ENCODE data around the gene MRPS9.

DNA sequence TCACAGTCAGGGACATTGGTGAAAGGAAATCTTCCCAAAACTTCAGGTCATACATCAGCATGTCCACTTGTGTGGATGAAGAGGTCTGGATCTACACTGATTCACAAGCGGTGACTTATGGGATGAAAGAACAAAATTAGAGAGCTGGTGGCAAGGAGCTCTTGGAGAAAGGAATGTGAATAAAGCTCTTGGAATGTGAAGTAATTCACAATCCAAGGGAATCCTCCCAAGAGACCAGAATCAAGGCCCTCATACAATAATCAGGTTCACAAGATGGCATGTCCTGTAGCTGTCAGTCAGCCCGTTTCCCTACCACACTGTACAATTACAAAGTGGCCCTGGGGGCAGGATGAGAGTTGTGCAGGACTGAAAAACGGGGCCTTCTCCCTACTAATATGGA, 96.2 kb downstream of the MRPS9 start:
- TF ChIP-seq, protein P1, sequence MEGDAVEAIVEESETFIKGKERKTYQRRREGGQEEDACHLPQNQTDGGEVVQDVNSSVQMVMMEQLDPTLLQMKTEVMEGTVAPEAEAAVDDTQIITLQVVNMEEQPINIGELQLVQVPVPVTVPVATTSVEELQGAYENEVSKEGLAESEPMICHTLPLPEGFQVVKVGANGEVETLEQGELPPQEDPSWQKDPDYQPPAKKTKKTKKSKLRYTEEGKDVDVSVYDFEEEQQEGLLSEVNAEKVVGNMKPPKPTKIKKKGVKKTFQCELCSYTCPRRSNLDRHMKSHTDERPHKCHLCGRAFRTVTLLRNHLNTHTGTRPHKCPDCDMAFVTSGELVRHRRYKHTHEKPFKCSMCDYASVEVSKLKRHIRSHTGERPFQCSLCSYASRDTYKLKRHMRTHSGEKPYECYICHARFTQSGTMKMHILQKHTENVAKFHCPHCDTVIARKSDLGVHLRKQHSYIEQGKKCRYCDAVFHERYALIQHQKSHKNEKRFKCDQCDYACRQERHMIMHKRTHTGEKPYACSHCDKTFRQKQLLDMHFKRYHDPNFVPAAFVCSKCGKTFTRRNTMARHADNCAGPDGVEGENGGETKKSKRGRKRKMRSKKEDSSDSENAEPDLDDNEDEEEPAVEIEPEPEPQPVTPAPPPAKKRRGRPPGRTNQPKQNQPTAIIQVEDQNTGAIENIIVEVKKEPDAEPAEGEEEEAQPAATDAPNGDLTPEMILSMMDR (conservative IDR thresholded peaks at IDR 0.05) = no peak
- no peak for TF ChIP-seq ZFX (IDR thresholded peaks at IDR 0.05)
